Measurements from ENCODE around the gene CSNK1G2.

- no peak for TF ChIP-seq CTCF (IDR thresholded peaks at IDR 0.05)
- TF ChIP-seq NR2C2 (CRISPR knock-in tag; IDR thresholded peaks at IDR 0.05) = no peak
- TF ChIP-seq HMGXB4 (CRISPR knock-in tag; IDR thresholded peaks at IDR 0.05) = no peak
- TF ChIP-seq ZNF423 (CRISPR knock-in tag; IDR thresholded peaks at IDR 0.05) = no peak
- no peak for TF ChIP-seq USF2 (CRISPR knock-in tag; IDR thresholded peaks at IDR 0.05)
- TF ChIP-seq ATF3 (CRISPR knock-in tag; conservative IDR thresholded peaks at IDR 0.05) = no peak
- no peak for TF ChIP-seq NFE2L1 (CRISPR knock-in tag; IDR thresholded peaks at IDR 0.05)
- no peak for TF ChIP-seq ZNF512 (CRISPR knock-in tag; IDR thresholded peaks at IDR 0.05; ENCODE audit: borderline replicate concordance)
- no peak for TF ChIP-seq NFYB (CRISPR knock-in tag; conservative IDR thresholded peaks at IDR 0.05; ENCODE audit: low read depth)
- TF ChIP-seq ATF1 (CRISPR knock-in tag; IDR thresholded peaks at IDR 0.05) = no peak
- no peak for TF ChIP-seq RORB (CRISPR knock-in tag; IDR thresholded peaks at IDR 0.05)
- TF ChIP-seq STAT6 (CRISPR knock-in tag; conservative IDR thresholded peaks at IDR 0.05; ENCODE audit: low read depth) = no peak
- TF ChIP-seq FOXP1 (CRISPR knock-in tag; IDR thresholded peaks at IDR 0.05; ENCODE audit: borderline replicate concordance) = no peak
Observed at GRCh38 chr19:2012941-2013682, 72.1 kb downstream of the CSNK1G2 start.

Measured in WTC11 (cell line).